Body of pancreas (tissue), 4 donors: Measurements from ENCODE around the gene THOC5. TPM values are rescaled to one million over a fixed set of nuclear protein-coding genes. Genes with fewer than 3 reads are reported as not detected.

ENCODE experiments used
- ATAC-seq: fragments of 150-250 bp; one replicate; pipeline ENCODE4 v1.9.1; 2016
- DNase-seq, 4 donors: peaks; one replicate each; pipeline ENCODE4 v3.0.0-alpha.2; 2019
- H3K27ac ChIP-seq, 4 donors: fragments of 200-600 bp; sonication (generic); 1 replicate in 3 of 4; 2 replicates in 1 of 4; pipeline versions ENCODE4 v1.5.1 to v1.6.1; 2016 to 2019; ENCODE audit warnings: mild to moderate bottlenecking in 1 of 4, mixed read lengths in 1 of 4, moderate library complexity in 1 of 4
- H3K27me3 ChIP-seq, 2 donors: fragments of 200-600 bp; sonication (generic); one replicate each; pipeline ENCODE4 v1.6.0; 2016; ENCODE audit warnings: mild to moderate bottlenecking in 1 of 2
- H3K36me3 ChIP-seq, 2 donors: fragments of 200-600 bp; sonication (generic); replicated peaks in 1 of 2; 2 replicates each; pipeline ENCODE4 v1.5.1; 2016; ENCODE audit warnings: low read depth in 2 of 2; ENCODE audit not compliant: insufficient read depth in 1 of 2
- H3K4me1 ChIP-seq: fragments of 200-600 bp; sonication (generic); one replicate; pipeline ENCODE4 v1.6.0; 2016
- H3K4me3 ChIP-seq, 2 donors: fragments of 200-600 bp; sonication (generic); 1 replicate in 1 of 2; 2 replicates in 1 of 2; pipeline ENCODE4 v1.5.1; 2016 to 2019
- H3K9me3 ChIP-seq, 3 donors: fragments of 200-600 bp; sonication (generic); 1 replicate in 2 of 3; 2 replicates in 1 of 3; pipeline ENCODE4 v1.5.1; 2016
- POLR2A ChIP-seq, 3 donors: fragments of 450-650 bp; IDR thresholded peaks; one replicate each; pipeline ENCODE4 v1.6.1; 2016; ENCODE audit warnings: antibody characterized with exemption in 3 of 3, mild to moderate bottlenecking in 2 of 3
- WGBS, 2 donors: methylation state at CpG; one replicate each; pipeline ENCODE4 v1.1.5; 2017; 5-methylcytosine and 5-hydroxymethylcytosine counted together
- intact Hi-C: fragments of 100-400 bp; cut with DNase I; formaldehyde crosslinking; loops from one replicate; pipeline ENCODE4 v1.15.1; 2023
- total RNA-seq, 2 donors: library from RNA; depleted of rRNA; stranded (reverse); fragments of >200 nt; gene quantifications; one replicate each; pipeline ENCODE4 v1.1.0, GENCODE V29; 2016
- TF ChIP-seq, protein P1 (sequence below), 7 experiments: fragments of 450-650 bp in 4 of 7; fragments of 200-600 bp in 3 of 7; sonication (generic) in 3 of 7; IDR thresholded peaks; one replicate each; pipeline ENCODE4 v1.5.1; 2016 to 2019; ENCODE audit warnings: antibody characterized with exemption in 7 of 7

THOC5 gene
- total RNA-seq, 2 donors from 2014 or later: 20.0 to 29.0 TPM

DNA sequence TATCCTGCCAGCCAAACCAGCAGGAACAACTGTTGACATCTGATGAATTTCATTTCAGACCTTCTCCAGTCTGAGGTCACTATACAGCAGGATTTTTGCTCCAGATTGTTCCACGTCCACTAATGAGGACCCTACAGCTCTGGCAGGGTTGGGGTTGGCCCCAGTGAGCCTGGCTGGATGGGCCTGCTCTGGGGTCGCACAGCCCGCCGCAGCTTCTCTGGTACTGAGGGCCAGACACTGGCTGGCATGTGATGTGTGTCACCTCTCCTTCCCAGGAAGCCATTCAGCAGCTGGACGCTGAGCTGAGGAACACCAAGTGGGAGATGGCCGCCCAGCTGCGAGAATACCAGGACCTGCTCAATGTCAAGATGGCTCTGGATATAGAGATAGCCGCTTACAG, 68.1 kb downstream of the THOC5 start:
- ATAC-seq: no peak
- WGBS, 2 donors: 66 to 77% methylated on average over 2 to 8 of the region's 8 CpGs

DNA sequence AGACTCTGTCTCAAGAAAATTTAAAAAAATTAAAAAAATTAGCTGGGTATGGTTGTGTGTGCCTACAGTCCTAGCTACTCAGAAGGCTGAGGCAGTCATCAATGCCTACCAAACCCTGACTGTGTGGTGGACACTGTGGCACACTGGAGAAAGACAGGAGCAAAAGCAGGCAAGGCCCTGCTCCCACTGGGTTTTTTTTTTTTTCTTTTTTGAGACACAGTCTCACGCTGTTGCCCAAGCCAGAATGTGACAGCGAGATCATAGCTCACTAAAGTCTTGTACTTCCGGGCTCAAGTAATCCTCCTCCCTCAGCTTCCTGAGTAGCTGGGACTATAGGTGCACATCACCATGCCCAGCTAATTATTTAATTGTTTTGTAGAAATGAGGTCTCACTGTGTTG, 68.9 kb downstream of the THOC5 start:
- TF ChIP-seq, protein P1, sequence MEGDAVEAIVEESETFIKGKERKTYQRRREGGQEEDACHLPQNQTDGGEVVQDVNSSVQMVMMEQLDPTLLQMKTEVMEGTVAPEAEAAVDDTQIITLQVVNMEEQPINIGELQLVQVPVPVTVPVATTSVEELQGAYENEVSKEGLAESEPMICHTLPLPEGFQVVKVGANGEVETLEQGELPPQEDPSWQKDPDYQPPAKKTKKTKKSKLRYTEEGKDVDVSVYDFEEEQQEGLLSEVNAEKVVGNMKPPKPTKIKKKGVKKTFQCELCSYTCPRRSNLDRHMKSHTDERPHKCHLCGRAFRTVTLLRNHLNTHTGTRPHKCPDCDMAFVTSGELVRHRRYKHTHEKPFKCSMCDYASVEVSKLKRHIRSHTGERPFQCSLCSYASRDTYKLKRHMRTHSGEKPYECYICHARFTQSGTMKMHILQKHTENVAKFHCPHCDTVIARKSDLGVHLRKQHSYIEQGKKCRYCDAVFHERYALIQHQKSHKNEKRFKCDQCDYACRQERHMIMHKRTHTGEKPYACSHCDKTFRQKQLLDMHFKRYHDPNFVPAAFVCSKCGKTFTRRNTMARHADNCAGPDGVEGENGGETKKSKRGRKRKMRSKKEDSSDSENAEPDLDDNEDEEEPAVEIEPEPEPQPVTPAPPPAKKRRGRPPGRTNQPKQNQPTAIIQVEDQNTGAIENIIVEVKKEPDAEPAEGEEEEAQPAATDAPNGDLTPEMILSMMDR (IDR thresholded peaks at IDR 0.05): no peak
- no peak for TF ChIP-seq POLR2A (IDR thresholded peaks at IDR 0.05)
- Histone ChIP-seq H3K4me1 (peaks cover 22% of the 10 kb centered on the region), H3K9me3 (no peaks in the 10 kb centered on the region), H3K4me3 (no peak overlapping the region), H3K27ac (no peak overlapping the region), H3K36me3 (no peaks in the 10 kb centered on the region), H3K27me3 (peaks cover 7 to 19% of the 10 kb centered on the region in 2 donors)
- no peak for ATAC-seq
- WGBS, 2 donors: 91 to 100% methylated on average over 3 of the region's 3 CpGs
- intact Hi-C loops: no loop called here
- DNase-seq: no peak

More for the DNA sequence above, 68.1 kb downstream of the THOC5 start:
- intact Hi-C loops: no loop called here
- Histone ChIP-seq H3K36me3 (no peaks in the 10 kb centered on the region), H3K27me3 (peaks cover 7 to 12% of the 10 kb centered on the region in 2 donors), H3K9me3 (no peaks in the 10 kb centered on the region), H3K4me3 (no peak overlapping the region), H3K27ac (no peak overlapping the region), H3K4me1 (peaks cover 14% of the 10 kb centered on the region)
- DNase-seq: no peak
- TF ChIP-seq, protein P1 (IDR thresholded peaks at IDR 0.05): no peak
- TF ChIP-seq POLR2A (IDR thresholded peaks at IDR 0.05): no peak

DNA sequence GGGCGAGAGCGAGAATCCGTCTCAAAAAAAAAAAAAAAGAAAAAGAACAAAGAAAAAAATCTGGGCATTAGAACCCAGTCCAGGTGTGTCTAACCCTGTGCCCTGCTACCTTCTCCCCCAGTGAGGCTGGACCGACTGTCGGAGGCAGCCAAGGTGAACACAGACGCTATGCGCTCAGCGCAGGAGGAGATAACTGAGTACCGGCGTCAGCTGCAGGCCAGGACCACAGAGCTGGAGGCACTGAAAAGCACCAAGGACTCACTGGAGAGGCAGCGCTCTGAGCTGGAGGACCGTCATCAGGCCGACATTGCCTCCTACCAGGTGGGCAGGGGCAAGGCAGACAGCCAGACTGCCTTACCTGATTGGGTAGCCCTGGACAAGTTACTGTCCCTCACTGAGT, 70.3 kb downstream of the THOC5 start:
- intact Hi-C loops: no loop called here

DNA sequence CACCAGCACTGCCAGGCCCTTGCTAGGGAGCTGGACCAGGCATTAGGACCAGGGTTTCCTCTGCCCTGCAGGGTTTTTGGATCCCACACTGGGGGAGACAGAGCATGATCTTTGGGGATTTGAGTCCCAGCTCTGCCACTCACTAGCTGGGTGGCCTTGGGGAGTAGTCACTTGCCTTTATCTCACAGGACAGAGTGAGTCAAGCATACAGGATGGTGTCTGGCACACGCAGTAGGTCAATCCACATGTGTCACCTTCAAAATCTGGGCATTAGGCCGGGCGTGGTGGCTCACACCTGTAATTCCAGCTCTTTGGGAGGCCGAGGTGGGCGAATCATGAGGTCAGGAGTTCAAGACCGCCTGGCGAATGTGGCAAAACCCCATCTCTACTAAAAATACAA, 70.8 kb downstream of the THOC5 start:
- 75 to 93% methylated on average over 4 to 7 of the region's 7 CpGs for WGBS, 2 donors
- intact Hi-C loops: no loop called here
- H3K27ac ChIP-seq: no peak overlapping the region

More for the DNA sequence above, 70.3 kb downstream of the THOC5 start:
- no peaks in the 10 kb centered on the region for H3K36me3 ChIP-seq
- no peak overlapping the region for H3K27ac ChIP-seq
- H3K27me3 ChIP-seq: peaks cover 7 to 28% of the 10 kb centered on the region in 2 donors
- H3K9me3 ChIP-seq: no peaks in the 10 kb centered on the region
- TF ChIP-seq, protein P1 (IDR thresholded peaks at IDR 0.05): no peak
- no peak for TF ChIP-seq POLR2A (IDR thresholded peaks at IDR 0.05)
- ATAC-seq (no peak), DNase-seq (no peak)
- no peak overlapping the region for H3K4me3 ChIP-seq
- 91 to 92% methylated on average over 10 to 13 of the region's 13 CpGs for WGBS, 2 donors
- H3K4me1 ChIP-seq: peaks cover 22% of the 10 kb centered on the region

DNA sequence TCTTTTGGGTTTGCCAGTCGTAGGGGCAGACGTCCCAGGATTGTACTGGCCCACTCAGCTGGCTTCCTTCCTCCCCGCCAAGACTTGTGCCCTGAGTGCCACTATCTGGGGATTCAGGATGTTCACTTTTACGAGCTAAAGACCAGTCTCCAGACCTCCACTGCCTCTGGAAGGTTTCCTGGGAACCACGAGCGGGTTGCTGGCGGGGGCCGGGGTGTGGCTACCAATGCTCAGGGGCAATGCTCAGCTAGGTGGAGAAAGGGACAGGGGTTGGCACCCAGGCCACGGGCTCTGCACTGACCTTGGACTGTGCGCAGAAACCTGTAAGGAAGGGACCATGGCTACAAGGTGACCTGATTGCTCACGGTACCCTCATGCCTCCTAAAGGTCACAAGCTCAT, 71.3 kb downstream of the THOC5 start:
- Histone ChIP-seq H3K4me3 (no peak overlapping the region), H3K36me3 (no peaks in the 10 kb centered on the region), H3K27me3 (peaks cover 7 to 28% of the 10 kb centered on the region in 2 donors), H3K9me3 (no peaks in the 10 kb centered on the region), H3K27ac (no peak overlapping the region), H3K4me1 (peaks cover 22% of the 10 kb centered on the region)
- ATAC-seq (no peak), DNase-seq (no peak)
- intact Hi-C loops: no loop called here
- WGBS, 2 donors: 72 to 85% methylated on average over 11 of the region's 11 CpGs
- no peak for TF ChIP-seq POLR2A (IDR thresholded peaks at IDR 0.05)
- TF ChIP-seq, protein P1 (IDR thresholded peaks at IDR 0.05): no peak

More for the DNA sequence above, 70.8 kb downstream of the THOC5 start:
- Histone ChIP-seq H3K4me1 (peaks cover 22% of the 10 kb centered on the region), H3K9me3 (no peaks in the 10 kb centered on the region), H3K36me3 (no peaks in the 10 kb centered on the region), H3K27me3 (peaks cover 7 to 28% of the 10 kb centered on the region in 2 donors), H3K4me3 (no peak overlapping the region)
- TF ChIP-seq, protein P1 (IDR thresholded peaks at IDR 0.05): no peak
- TF ChIP-seq POLR2A (IDR thresholded peaks at IDR 0.05): no peak
- DNase-seq (no peak), ATAC-seq (no peak)
